Neural progenitor cell (in vitro differentiated cells): ENCODE data around the gene TTC3. TPM values are rescaled to one million over a fixed set of nuclear protein-coding genes. Genes with fewer than 3 reads are reported as not detected.
"Not testable (repeated sequence)": the region's sequence is repeated elsewhere in the genome, so short reads cannot be mapped to it uniquely, and the experiment has no call there.

Experiments used
- DNase-seq: peaks from one replicate; pipeline ENCODE4 v3.0.0-alpha.2; 2016; ENCODE audit warnings: low spot score
- H2AFZ ChIP-seq: fragments of 200-600 bp; sonication (generic); replicated peaks from 2 replicates; pipeline ENCODE4 v1.6.1; 2016; ENCODE audit warnings: antibody characterized with exemption
- H3F3A ChIP-seq: fragments of 200-600 bp; sonication (generic); 2 replicates; pipeline ENCODE4 v1.6.1; 2016; ENCODE audit warnings: antibody characterized with exemption, low read depth
- H3K27ac ChIP-seq: fragments of 200-600 bp; sonication (generic); 2 replicates; pipeline ENCODE4 v1.5.1; 2016; ENCODE audit warnings: mild to moderate bottlenecking
- H3K27me3 ChIP-seq: fragments of 200-600 bp; sonication (generic); 2 replicates; pipeline ENCODE4 v1.6.1; 2016; ENCODE audit warnings: mild to moderate bottlenecking, moderate library complexity
- H3K36me3 ChIP-seq: fragments of 200-600 bp; sonication (generic); 2 replicates; pipeline ENCODE4 v1.5.1; 2016
- H3K4me1 ChIP-seq: fragments of 200-600 bp; sonication (generic); 2 replicates; pipeline ENCODE4 v1.6.1; 2016; ENCODE audit warnings: mixed run types
- H3K4me2 ChIP-seq: fragments of 200-600 bp; sonication (generic); 2 replicates; pipeline ENCODE4 v1.6.1; 2016
- H3K4me3 ChIP-seq: fragments of 200-600 bp; sonication (generic); 2 replicates; pipeline ENCODE4 v1.5.1; 2016
- H3K79me2 ChIP-seq: fragments of 200-600 bp; sonication (generic); 2 replicates; pipeline ENCODE4 v1.6.1; 2016; ENCODE audit warnings: low read depth
- H3K9ac ChIP-seq: fragments of 200-600 bp; sonication (generic); 2 replicates; pipeline ENCODE4 v1.6.1; 2016
- H3K9me3 ChIP-seq: fragments of 200-600 bp; sonication (generic); 2 replicates; pipeline ENCODE4 v1.5.1; 2016; ENCODE audit warnings: low read depth
- H4K20me1 ChIP-seq: fragments of 200-600 bp; sonication (generic); 2 replicates; pipeline ENCODE4 v1.6.1; 2016; ENCODE audit warnings: low read depth
- H3K27ac Mint-ChIP-seq: 3 replicates; pipeline ENCODE4 v1.8.0; 2021; ENCODE audit warnings: mixed read lengths
- H3K27me3 Mint-ChIP-seq: 2 replicates; pipeline ENCODE4 v1.8.0; 2022; ENCODE audit warnings: low read depth, mild to moderate bottlenecking, inconsistent platforms, moderate library complexity, mixed read lengths; ENCODE audit not compliant: insufficient read depth
- H3K36me3 Mint-ChIP-seq: 3 replicates; pipeline ENCODE4 v1.8.0; 2021; ENCODE audit warnings: mixed read lengths
- H3K4me1 Mint-ChIP-seq: 3 replicates; pipeline ENCODE4 v1.8.0; 2021; ENCODE audit warnings: mixed read lengths
- H3K4me3 Mint-ChIP-seq: 3 replicates; pipeline ENCODE4 v1.8.0; 2021; ENCODE audit warnings: mild to moderate bottlenecking, moderate library complexity, mixed read lengths
- H3K9me3 Mint-ChIP-seq: 3 replicates; pipeline ENCODE4 v1.8.0; 2020; ENCODE audit warnings: mixed read lengths
- CTCF ChIP-seq: fragments of 200-600 bp; sonication (generic); IDR thresholded peaks from 2 replicates; pipeline ENCODE4 v1.5.1; 2017; ENCODE audit warnings: antibody characterized with exemption, mild to moderate bottlenecking
- EZH2 ChIP-seq: fragments of 200-600 bp; sonication (generic); IDR thresholded peaks from 2 replicates; pipeline ENCODE4 v1.6.1; 2017; ENCODE audit warnings: antibody characterized with exemption, mild to moderate bottlenecking, moderate library complexity
- EZH2phosphoT487 ChIP-seq: fragments of 200-600 bp; sonication (generic); IDR thresholded peaks from 2 replicates; pipeline ENCODE4 v1.6.1; 2017; ENCODE audit warnings: antibody characterized with exemption
- total RNA-seq: library from RNA; depleted of rRNA; stranded (reverse); fragments of >200 nt; gene quantifications from 2 replicates; pipeline ENCODE4 v1.2.3, GENCODE V29; 2015; ENCODE audit warnings: low replicate concordance

The TTC3 gene
- total RNA-seq, 1 donor from 2014 or later: 135 TPM

GRCh38 chr21:37100316-37100715 is 27.3 kb downstream of the TTC3 start:
- peaks cover 14% of the 10 kb centered on the region for H3K9me3 Mint-ChIP-seq
- no peak for TF ChIP-seq EZH2
- no peak for TF ChIP-seq CTCF
- TF ChIP-seq EZH2phosphoT487: no peak
- Histone ChIP-seq H3F3A (peaks cover 15% of the 10 kb centered on the region), H3K79me2 (no peaks in the 10 kb centered on the region), H3K4me1 (peaks cover 14% of the 10 kb centered on the region), H4K20me1 (peaks cover 36% of the 10 kb centered on the region), H3K36me3 (peaks cover 16% of the 10 kb centered on the region), H3K4me2 (no peak overlapping the region), H2AFZ (no peak overlapping the region), H3K9ac (no peak overlapping the region), H3K9me3 (no peaks in the 10 kb centered on the region), H3K27ac (no peak overlapping the region), H3K4me3 (no peak overlapping the region), H3K27me3 (peaks cover 31% of the 10 kb centered on the region)
- no peak overlapping the region for H3K4me3 Mint-ChIP-seq
- DNase-seq: no peak
- H3K27me3 Mint-ChIP-seq: no peaks in the 10 kb centered on the region
- H3K4me1 Mint-ChIP-seq: peaks cover 5% of the 10 kb centered on the region
- no peak overlapping the region for H3K27ac Mint-ChIP-seq
- peaks cover 57% of the 10 kb centered on the region for H3K36me3 Mint-ChIP-seq

GRCh38 chr21:37101384-37101783 is 28.3 kb downstream of the TTC3 start:
- Histone ChIP-seq H3K36me3 (peaks cover 16% of the 10 kb centered on the region), H3K27ac (no peak overlapping the region), H3F3A (peaks cover 5% of the 10 kb centered on the region), H3K4me1 (peaks cover 4% of the 10 kb centered on the region), H3K4me2 (no peak overlapping the region), H3K9ac (no peak overlapping the region), H3K9me3 (no peaks in the 10 kb centered on the region), H3K79me2 (no peaks in the 10 kb centered on the region), H2AFZ (no peak overlapping the region), H3K27me3 (peaks cover 24% of the 10 kb centered on the region), H4K20me1 (peaks cover 25% of the 10 kb centered on the region), H3K4me3 (no peak overlapping the region)
- TF ChIP-seq CTCF (no peak), EZH2phosphoT487 (no peak), EZH2 (no peak)
- peaks cover 63% of the 10 kb centered on the region for H3K36me3 Mint-ChIP-seq
- H3K9me3 Mint-ChIP-seq: peaks cover 24% of the 10 kb centered on the region
- H3K27ac Mint-ChIP-seq: no peak overlapping the region
- H3K27me3 Mint-ChIP-seq: no peaks in the 10 kb centered on the region
- H3K4me1 Mint-ChIP-seq: no peaks in the 10 kb centered on the region
- DNase-seq: no peak
- H3K4me3 Mint-ChIP-seq: no peak overlapping the region

- H3K27ac ChIP-seq, H3K9me3 ChIP-seq, H3K4me1 ChIP-seq, DNase-seq, H2AFZ ChIP-seq, H3K36me3 ChIP-seq, H3K4me3 ChIP-seq, H3K4me2 ChIP-seq, H3K27me3 Mint-ChIP-seq, H3F3A ChIP-seq, H3K4me1 Mint-ChIP-seq, H3K9ac ChIP-seq, H3K27ac Mint-ChIP-seq, H3K4me3 Mint-ChIP-seq, H3K79me2 ChIP-seq: not testable (repeated sequence)
- Mint-ChIP-seq H3K9me3 (peaks cover 37% of the 10 kb centered on the region), H3K36me3 (peaks cover 71% of the 10 kb centered on the region)
- H3K27me3 ChIP-seq: peaks cover 10% of the 10 kb centered on the region
- peaks cover 11% of the 10 kb centered on the region for H4K20me1 ChIP-seq
Observed at GRCh38 chr21:37102746-37103145, 29.7 kb downstream of the TTC3 start.

GRCh38 chr21:37106998-37107397 is 33.9 kb downstream of the TTC3 start:
- no peak overlapping the region for H3K4me3 ChIP-seq
- H3K36me3 ChIP-seq: peaks cover 7% of the 10 kb centered on the region

GRCh38 chr21:37111029-37111428 is 38.0 kb downstream of the TTC3 start:
- not testable (repeated sequence) for H2AFZ ChIP-seq, H3K4me3 ChIP-seq, H3K27ac ChIP-seq, H3K4me2 ChIP-seq, H3F3A ChIP-seq, H3K27me3 Mint-ChIP-seq, H3K27ac Mint-ChIP-seq, DNase-seq, H3K79me2 ChIP-seq, H3K36me3 ChIP-seq, H3K9me3 ChIP-seq, H3K4me1 ChIP-seq, H4K20me1 ChIP-seq, H3K27me3 ChIP-seq, H3K4me1 Mint-ChIP-seq, H3K9ac ChIP-seq, H3K4me3 Mint-ChIP-seq
- Mint-ChIP-seq H3K9me3 (peaks cover 48% of the 10 kb centered on the region), H3K36me3 (peaks cover 63% of the 10 kb centered on the region)

More at GRCh38 chr21:37106998-37107397, 33.9 kb downstream of the TTC3 start:
- H3K9me3 Mint-ChIP-seq: peaks cover 62% of the 10 kb centered on the region
- H4K20me1 ChIP-seq: no peaks in the 10 kb centered on the region
- no peak overlapping the region for H2AFZ ChIP-seq
- no peak overlapping the region for H3K4me3 Mint-ChIP-seq
- no peak overlapping the region for H3K4me2 ChIP-seq
- H3K79me2 ChIP-seq: peaks cover 6% of the 10 kb centered on the region
- H3K9me3 ChIP-seq: peaks cover 5% of the 10 kb centered on the region
- peaks cover 70% of the 10 kb centered on the region for H3K36me3 Mint-ChIP-seq
- no peak overlapping the region for H3K9ac ChIP-seq
- no peak overlapping the region for H3K27ac ChIP-seq
- no peaks in the 10 kb centered on the region for H3F3A ChIP-seq
- no peaks in the 10 kb centered on the region for H3K4me1 ChIP-seq
- no peaks in the 10 kb centered on the region for H3K27me3 ChIP-seq
- no peak for TF ChIP-seq EZH2
- no peak for TF ChIP-seq EZH2phosphoT487
- TF ChIP-seq CTCF: no peak
- no peaks in the 10 kb centered on the region for H3K4me1 Mint-ChIP-seq
- no peak for DNase-seq
- H3K27ac Mint-ChIP-seq: no peak overlapping the region
- H3K27me3 Mint-ChIP-seq: no peaks in the 10 kb centered on the region

GRCh38 chr21:37114301-37114700 is 41.2 kb downstream of the TTC3 start:
- H4K20me1 ChIP-seq, H3K79me2 ChIP-seq, H3K4me3 ChIP-seq, H3K4me1 ChIP-seq, H2AFZ ChIP-seq, H3K36me3 ChIP-seq, H3K9ac ChIP-seq, H3K27me3 ChIP-seq, H3K4me2 ChIP-seq, H3K27ac ChIP-seq, DNase-seq, H3F3A ChIP-seq, H3K9me3 ChIP-seq, H3K27ac Mint-ChIP-seq, H3K4me1 Mint-ChIP-seq, H3K27me3 Mint-ChIP-seq, H3K4me3 Mint-ChIP-seq: not testable (repeated sequence)
- Mint-ChIP-seq H3K9me3 (peaks cover 20% of the 10 kb centered on the region), H3K36me3 (peaks cover 40% of the 10 kb centered on the region)
